HepG2 (cell line): ENCODE measurements around the gene POLR1E. TPM values are rescaled to one million over a fixed set of nuclear protein-coding genes. Genes with fewer than 3 reads are reported as not detected.

ENCODE experiments used
- CBFB ChIP-seq: sonication (generic); formaldehyde crosslinking; IDR thresholded peaks from 2 replicates; pipeline ENCODE4 v1.4.0; 2020; ENCODE audit warnings: missing genetic modification reagents
- CREBL2 ChIP-seq: sonication (generic); formaldehyde crosslinking; IDR thresholded peaks from 2 replicates; pipeline ENCODE4 v1.8.1; 2023; ENCODE audit warnings: missing genetic modification reagents, mild to moderate bottlenecking, borderline replicate concordance
- DNMT3B ChIP-seq: conservative IDR thresholded peaks from 2 replicates; pipeline ENCODE4 v1.6.1; 2016; ENCODE audit warnings: missing biosample characterization, control low read depth
- DR1 ChIP-seq: sonication (generic); formaldehyde crosslinking; IDR thresholded peaks from 2 replicates; pipeline ENCODE4 v1.8.0; 2021; ENCODE audit warnings: mild to moderate bottlenecking, missing genetic modification reagents, inconsistent platforms
- KDM2A ChIP-seq: sonication (generic); formaldehyde crosslinking; IDR thresholded peaks from 2 replicates; pipeline ENCODE4 v1.4.0; 2020; ENCODE audit warnings: low read depth, missing genetic modification reagents, borderline replicate concordance
- SAP130 ChIP-seq: IDR thresholded peaks from 2 replicates; pipeline ENCODE4 v1.6.1; 2016; ENCODE audit warnings: low read depth
- SP1 ChIP-seq, 2 experiments: fragments of 450-650 bp in 1 of 2; sonication (generic) in 1 of 2; formaldehyde crosslinking in 1 of 2; IDR thresholded peaks; 2 replicates each; pipeline versions ENCODE4 v1.4.0 to v1.6.1; 2016 to 2020; ENCODE audit warnings: missing genetic modification reagents in 1 of 2
- TRIM22 ChIP-seq: fragments of 450-650 bp; IDR thresholded peaks from 2 replicates; pipeline ENCODE4 v1.6.1; 2017
- ZBTB20 ChIP-seq: sonication (generic); formaldehyde crosslinking; IDR thresholded peaks from 2 replicates; pipeline ENCODE4 v1.8.1; 2023; ENCODE audit warnings: missing genetic modification reagents, low read depth, mild to moderate bottlenecking, borderline replicate concordance
- ZBTB8A ChIP-seq: sonication (generic); formaldehyde crosslinking; IDR thresholded peaks from 2 replicates; pipeline ENCODE4 v1.4.0; 2020; ENCODE audit warnings: mild to moderate bottlenecking, low read depth, missing genetic modification reagents, borderline replicate concordance
- ZFP90 ChIP-seq: sonication (generic); formaldehyde crosslinking; IDR thresholded peaks from 2 replicates; pipeline ENCODE4 v1.8.0; 2022; ENCODE audit warnings: missing genetic modification reagents, mild to moderate bottlenecking, inconsistent platforms, borderline replicate concordance
- ZMYM3 ChIP-seq: sonication (generic); formaldehyde crosslinking; IDR thresholded peaks from 2 replicates; pipeline ENCODE4 v1.5.1; 2020; ENCODE audit warnings: mild to moderate bottlenecking, missing genetic modification reagents
- ZNF160 ChIP-seq: sonication (generic); formaldehyde crosslinking; IDR thresholded peaks from 2 replicates; pipeline ENCODE4 v1.8.0; 2022; ENCODE audit warnings: mild to moderate bottlenecking, inconsistent platforms, missing genetic modification reagents
- ZNF263 ChIP-seq: sonication (generic); formaldehyde crosslinking; IDR thresholded peaks from 2 replicates; pipeline ENCODE4 v1.4.0; 2020; ENCODE audit warnings: missing genetic modification reagents
- ZNF343 ChIP-seq: sonication (generic); formaldehyde crosslinking; IDR thresholded peaks from 2 replicates; pipeline ENCODE4 v1.4.0; 2020; ENCODE audit warnings: mild to moderate bottlenecking, missing genetic modification reagents
- ZNF558 ChIP-seq: sonication (generic); formaldehyde crosslinking; IDR thresholded peaks from 2 replicates; pipeline ENCODE4 v1.9.0; 2022; ENCODE audit warnings: mild to moderate bottlenecking, missing genetic modification reagents, borderline replicate concordance
- ZNF747 ChIP-seq: sonication (generic); formaldehyde crosslinking; IDR thresholded peaks from 2 replicates; pipeline ENCODE4 v1.8.1; 2023; ENCODE audit warnings: missing genetic modification reagents, mild to moderate bottlenecking, borderline replicate concordance
- polyA plus RNA-seq, 8 experiments: library from polyadenylated mRNA; depleted of rRNA in 3 of 8; stranded (reverse) in 7 of 8; unstranded in 1 of 8; fragments of >200 nt; fragmentation: Illumina TruSeq in 4 of 8; extraction: Trizol in 4 of 8; gene quantifications; 2 replicates each; pipeline versions ENCODE4 v1.2.1 to v1.2.3, GENCODE V29; 2011 to 2016; ENCODE audit warnings: low read depth in 4 of 8, missing spikeins in 1 of 8, mixed read lengths in 1 of 8; ENCODE audit not compliant: insufficient read depth in 1 of 8
- total RNA-seq, 5 experiments: library from RNA; depleted of rRNA; stranded (reverse); fragments of >200 nt; fragmentation: Illumina TruSeq; extraction: Trizol; gene quantifications; 2 replicates each; pipeline ENCODE4 v1.2.3, GENCODE V29; 2016; ENCODE audit warnings: low read depth in 1 of 5
- TF ChIP-seq, protein P1 (sequence below): sonication (generic); formaldehyde crosslinking; IDR thresholded peaks from 2 replicates; pipeline ENCODE4; 2020; ENCODE audit warnings: missing genetic modification reagents, mild to moderate bottlenecking, borderline replicate concordance
- TF ChIP-seq, protein P2 (sequence below): IDR thresholded peaks from 2 replicates; pipeline ENCODE4 v1.6.1; 2012; ENCODE audit warnings: inconsistent platforms
- TF ChIP-seq, protein P3 (sequence below): sonication (generic); formaldehyde crosslinking; IDR thresholded peaks from 2 replicates; pipeline ENCODE4 v1.8.0; 2022; ENCODE audit warnings: mild to moderate bottlenecking, missing genetic modification reagents, moderate library complexity
- TF ChIP-seq, protein P4 (sequence below), 2 experiments: fragments of 450-650 bp in 1 of 2; sonication (generic) in 1 of 2; formaldehyde crosslinking; IDR thresholded peaks; 2 replicates each; pipeline versions ENCODE4 v1.5.0 to v1.8.0; 2020 to 2022; ENCODE audit warnings: mild to moderate bottlenecking in 1 of 2, missing genetic modification reagents in 1 of 2

Gene POLR1E
- total and polyA plus RNA-seq, 2 of the 13 experiments (the other 11 are each of a cell fraction or from before 2014, with no cell fraction given): 23.0 to 37.8 TPM

- TF ChIP-seq ZNF160 (CRISPR knock-in tag): peak; percentile 80; the same call in 1 of the 2 replicates
- no peak for TF ChIP-seq TRIM22
- TF ChIP-seq, protein P1, sequence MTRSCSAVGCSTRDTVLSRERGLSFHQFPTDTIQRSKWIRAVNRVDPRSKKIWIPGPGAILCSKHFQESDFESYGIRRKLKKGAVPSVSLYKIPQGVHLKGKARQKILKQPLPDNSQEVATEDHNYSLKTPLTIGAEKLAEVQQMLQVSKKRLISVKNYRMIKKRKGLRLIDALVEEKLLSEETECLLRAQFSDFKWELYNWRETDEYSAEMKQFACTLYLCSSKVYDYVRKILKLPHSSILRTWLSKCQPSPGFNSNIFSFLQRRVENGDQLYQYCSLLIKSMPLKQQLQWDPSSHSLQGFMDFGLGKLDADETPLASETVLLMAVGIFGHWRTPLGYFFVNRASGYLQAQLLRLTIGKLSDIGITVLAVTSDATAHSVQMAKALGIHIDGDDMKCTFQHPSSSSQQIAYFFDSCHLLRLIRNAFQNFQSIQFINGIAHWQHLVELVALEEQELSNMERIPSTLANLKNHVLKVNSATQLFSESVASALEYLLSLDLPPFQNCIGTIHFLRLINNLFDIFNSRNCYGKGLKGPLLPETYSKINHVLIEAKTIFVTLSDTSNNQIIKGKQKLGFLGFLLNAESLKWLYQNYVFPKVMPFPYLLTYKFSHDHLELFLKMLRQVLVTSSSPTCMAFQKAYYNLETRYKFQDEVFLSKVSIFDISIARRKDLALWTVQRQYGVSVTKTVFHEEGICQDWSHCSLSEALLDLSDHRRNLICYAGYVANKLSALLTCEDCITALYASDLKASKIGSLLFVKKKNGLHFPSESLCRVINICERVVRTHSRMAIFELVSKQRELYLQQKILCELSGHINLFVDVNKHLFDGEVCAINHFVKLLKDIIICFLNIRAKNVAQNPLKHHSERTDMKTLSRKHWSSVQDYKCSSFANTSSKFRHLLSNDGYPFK (CRISPR knock-in tag): no peak
- 0 out of 2 replicates have a peak, but pooled peaks have one; percentile 36 for TF ChIP-seq ZNF263 (CRISPR knock-in tag)
- TF ChIP-seq, protein P2, sequence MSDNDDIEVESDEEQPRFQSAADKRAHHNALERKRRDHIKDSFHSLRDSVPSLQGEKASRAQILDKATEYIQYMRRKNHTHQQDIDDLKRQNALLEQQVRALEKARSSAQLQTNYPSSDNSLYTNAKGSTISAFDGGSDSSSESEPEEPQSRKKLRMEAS: peak; percentile 71; the same call in 1 of the 2 replicates
- peak; percentile 52; the same call in 1 of the 2 replicates for TF ChIP-seq CREBL2
- TF ChIP-seq SAP130 (CRISPR knock-in tag): peak; percentile 51
- no peak for TF ChIP-seq ZMYM3
- TF ChIP-seq SP1 (IDR thresholded peaks at IDR 0.05): no peak
- TF ChIP-seq SP1 (CRISPR knock-in tag; IDR thresholded peaks at IDR 0.05): 0 out of 2 replicates have a peak, but pooled peaks have one; percentile 9
- no peak; the same call in 1 of the 2 replicates for TF ChIP-seq ZNF558 (CRISPR knock-in tag)
- 0 out of 2 replicates have a peak, but pooled peaks have one; percentile 12 for TF ChIP-seq ZFP90 (CRISPR knock-in tag)
- TF ChIP-seq CBFB: peak; percentile 45; the same call in 1 of the 2 replicates
- peak; percentile 53; the same call in 1 of the 2 replicates for TF ChIP-seq ZNF343 (CRISPR knock-in tag)
- TF ChIP-seq, protein P3, sequence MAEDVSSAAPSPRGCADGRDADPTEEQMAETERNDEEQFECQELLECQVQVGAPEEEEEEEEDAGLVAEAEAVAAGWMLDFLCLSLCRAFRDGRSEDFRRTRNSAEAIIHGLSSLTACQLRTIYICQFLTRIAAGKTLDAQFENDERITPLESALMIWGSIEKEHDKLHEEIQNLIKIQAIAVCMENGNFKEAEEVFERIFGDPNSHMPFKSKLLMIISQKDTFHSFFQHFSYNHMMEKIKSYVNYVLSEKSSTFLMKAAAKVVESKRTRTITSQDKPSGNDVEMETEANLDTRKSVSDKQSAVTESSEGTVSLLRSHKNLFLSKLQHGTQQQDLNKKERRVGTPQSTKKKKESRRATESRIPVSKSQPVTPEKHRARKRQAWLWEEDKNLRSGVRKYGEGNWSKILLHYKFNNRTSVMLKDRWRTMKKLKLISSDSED (CRISPR knock-in tag): peak; percentile 58; the same call in 1 of the 2 replicates
- TF ChIP-seq KDM2A (CRISPR knock-in tag): peak; percentile 63
- TF ChIP-seq, protein P4, sequence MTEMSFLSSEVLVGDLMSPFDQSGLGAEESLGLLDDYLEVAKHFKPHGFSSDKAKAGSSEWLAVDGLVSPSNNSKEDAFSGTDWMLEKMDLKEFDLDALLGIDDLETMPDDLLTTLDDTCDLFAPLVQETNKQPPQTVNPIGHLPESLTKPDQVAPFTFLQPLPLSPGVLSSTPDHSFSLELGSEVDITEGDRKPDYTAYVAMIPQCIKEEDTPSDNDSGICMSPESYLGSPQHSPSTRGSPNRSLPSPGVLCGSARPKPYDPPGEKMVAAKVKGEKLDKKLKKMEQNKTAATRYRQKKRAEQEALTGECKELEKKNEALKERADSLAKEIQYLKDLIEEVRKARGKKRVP (CRISPR knock-in tag; IDR thresholded peaks at IDR 0.05): no peak
- peak; percentile 24; the same call in 1 of the 2 replicates for TF ChIP-seq DNMT3B (CRISPR knock-in tag)
- no peak for TF ChIP-seq ZBTB8A
- no peak for TF ChIP-seq ZBTB20 (CRISPR knock-in tag)
- 0 out of 2 replicates have a peak, but pooled peaks have one; percentile 38 for TF ChIP-seq DR1 (CRISPR knock-in tag)
- no peak for TF ChIP-seq ZNF747 (CRISPR knock-in tag)
Observed at GRCh38 chr9:37464426-37465248, 21.1 kb upstream of the POLR1E start (continued).
